Lung (tissue), 12 donors: Measurements from ENCODE around the gene SLC22A4. TPM values are rescaled to one million over a fixed set of nuclear protein-coding genes. Genes with fewer than 3 reads are reported as not detected.
A peak's percentile ranks its signal among the peaks of the same experiment; 100 is the strongest.

Experiments
- ATAC-seq: fragments of 200-7000 bp; cut with Tn5 transposase; one replicate; pipeline ENCODE4 v1.9.1; 2020; ENCODE audit warnings: moderate number of reproducible peaks; ENCODE audit not compliant: insufficient read depth, low FRiP score
- DNase-seq, 3 donors: peaks; one replicate each; pipeline ENCODE4 v3.0.0-alpha.2; 2013 to 2017
- H3K27ac ChIP-seq, 2 donors: one replicate each; pipeline ENCODE4 v1.5.1; 2013; ENCODE audit warnings: mild to moderate bottlenecking in 2 of 2, moderate library complexity in 2 of 2, control low read depth in 1 of 2, inconsistent platforms in 1 of 2, low read depth in 1 of 2, low read length in 1 of 2
- H3K27me3 ChIP-seq, 3 donors: one replicate each; pipeline ENCODE4 v1.5.1; 2013; ENCODE audit warnings: low read length in 2 of 3; ENCODE audit not compliant: control insufficient read depth in 3 of 3, insufficient read depth in 3 of 3
- H3K36me3 ChIP-seq, 4 donors: one replicate each; pipeline ENCODE4 v1.5.1; 2013; ENCODE audit warnings: low read length in 4 of 4, mild to moderate bottlenecking in 1 of 4, moderate library complexity in 1 of 4; ENCODE audit not compliant: control insufficient read depth in 4 of 4, insufficient read depth in 4 of 4
- H3K4me1 ChIP-seq, 5 donors: one replicate each; pipeline ENCODE4 v1.5.1; 2013; ENCODE audit warnings: low read length in 5 of 5, mild to moderate bottlenecking in 2 of 5, moderate library complexity in 1 of 5; ENCODE audit not compliant: control insufficient read depth in 5 of 5, insufficient read depth in 5 of 5
- H3K4me3 ChIP-seq: one replicate; pipeline ENCODE4 v1.5.1; 2013; ENCODE audit warnings: mild to moderate bottlenecking, control low read depth, moderate library complexity
- H3K9ac ChIP-seq, 2 donors: one replicate each; pipeline ENCODE4 v1.5.1; 2013; ENCODE audit warnings: low read length in 2 of 2, control low read depth in 1 of 2; ENCODE audit not compliant: insufficient read depth in 1 of 2
- H3K9me3 ChIP-seq, 4 donors: one replicate each; pipeline ENCODE4 v1.5.1; 2013; ENCODE audit warnings: low read length in 3 of 4, mild to moderate bottlenecking in 1 of 4, moderate library complexity in 1 of 4; ENCODE audit not compliant: control insufficient read depth in 4 of 4, insufficient read depth in 3 of 4
- CTCF ChIP-seq: IDR thresholded peaks from 2 replicates; pipeline ENCODE4 v1.5.1; 2012; ENCODE audit warnings: mild to moderate bottlenecking; ENCODE audit errors: control extremely low read depth, extremely low read depth
- WGBS, 2 donors: extraction: QIAGEN DNeasy Blood & Tissue Kit; methylation state at CpG; one replicate each; pipeline ENCODE4 v1.1.7; 2013; 5-methylcytosine and 5-hydroxymethylcytosine counted together
- polyA plus RNA-seq, 2 donors: library from polyadenylated mRNA; stranded (reverse); fragments of 200-250 nt; gene quantifications; one replicate each; pipeline ENCODE4 v1.2.1, GENCODE V29; 2013
- total RNA-seq, 2 donors: library from RNA; depleted of rRNA in 1 of 2; stranded (reverse); fragments of >200 nt in 1 of 2; gene quantifications; one replicate each; pipeline ENCODE4 v1.2.1, GENCODE V29; 2014 to 2021
- donor health status: control.
- donor health status: control.
- donor health status: Bipolar disorder and iron deficiency.
- donor health status: healthy.
- donor health status: DM: yes; HTN: yes; CAD: no.

The SLC22A4 gene
- total and polyA plus RNA-seq, 4 donors: 3.6 to 18.1 (median 13.3) TPM

GRCh38 chr5:132383984-132384383 is 89.8 kb downstream of the SLC22A4 start:
- Histone ChIP-seq H3K4me1 (peaks cover under 1 to 23% (median 13%) of the 10 kb centered on the region in 5 donors), H3K27ac (no peak overlapping the region)

GRCh38 chr5:132384506-132385050 is 90.4 kb downstream of the SLC22A4 start:
- DNase-seq (no peak), ATAC-seq (no peak)
- no peak overlapping the region for H3K4me3 ChIP-seq
- H3K9me3 ChIP-seq: no peaks in the 10 kb centered on the region
- peaks cover 0 to 12% (median 6%) of the 10 kb centered on the region in 4 donors for H3K36me3 ChIP-seq
- H3K4me1 ChIP-seq: peaks cover 6 to 23% (median 15%) of the 10 kb centered on the region in 5 donors
- H3K9ac ChIP-seq: no peak overlapping the region
- H3K27ac ChIP-seq: no peak overlapping the region
- TF ChIP-seq CTCF: no peak
- WGBS, 2 donors: 84 to 91% methylated on average over 4 of the region's 4 CpGs
- no peaks in the 10 kb centered on the region for H3K27me3 ChIP-seq

More at GRCh38 chr5:132383984-132384383, 89.8 kb downstream of the SLC22A4 start:
- DNase-seq: no peak
- no peaks in the 10 kb centered on the region for H3K27me3 ChIP-seq
- no peak for ATAC-seq
- no peak overlapping the region for H3K4me3 ChIP-seq
- WGBS, 2 donors: 91% methylated on average over 5 of the region's 5 CpGs
- TF ChIP-seq CTCF: no peak
- H3K9ac ChIP-seq: no peak overlapping the region
- H3K9me3 ChIP-seq: no peaks in the 10 kb centered on the region
- peaks cover 0 to 12% (median 8%) of the 10 kb centered on the region in 4 donors for H3K36me3 ChIP-seq

- no peaks in the 10 kb centered on the region for H3K9me3 ChIP-seq
- TF ChIP-seq CTCF: peak; percentile 87
- H3K27ac ChIP-seq: peak overlapping the region in 1 of 2 donors; percentile 27
- H3K27me3 ChIP-seq: no peaks in the 10 kb centered on the region
- H3K36me3 ChIP-seq: peaks cover 0 to 9% (median 6%) of the 10 kb centered on the region in 4 donors
- no peak overlapping the region for H3K9ac ChIP-seq
- H3K4me1 ChIP-seq: peaks cover 6 to 23% (median 15%) of the 10 kb centered on the region in 5 donors
- DNase-seq: peak; percentile 57 to 81 (median 74)
- ATAC-seq: no peak
- H3K4me3 ChIP-seq: no peak overlapping the region
- WGBS, 2 donors: 28 to 35% methylated on average over 9 of the region's 9 CpGs
These were observed 91.3 kb downstream of the SLC22A4 start for GRCh38 chr5:132385326-132386105.
